Measurements from ENCODE around the gene SUCLG2. TPM values are rescaled to one million over a fixed set of nuclear protein-coding genes. Genes with fewer than 3 reads are reported as not detected.

The SUCLG2 gene
- total RNA-seq, 2 donors from 2014 or later = 42.0 to 50.4 TPM

DNA sequence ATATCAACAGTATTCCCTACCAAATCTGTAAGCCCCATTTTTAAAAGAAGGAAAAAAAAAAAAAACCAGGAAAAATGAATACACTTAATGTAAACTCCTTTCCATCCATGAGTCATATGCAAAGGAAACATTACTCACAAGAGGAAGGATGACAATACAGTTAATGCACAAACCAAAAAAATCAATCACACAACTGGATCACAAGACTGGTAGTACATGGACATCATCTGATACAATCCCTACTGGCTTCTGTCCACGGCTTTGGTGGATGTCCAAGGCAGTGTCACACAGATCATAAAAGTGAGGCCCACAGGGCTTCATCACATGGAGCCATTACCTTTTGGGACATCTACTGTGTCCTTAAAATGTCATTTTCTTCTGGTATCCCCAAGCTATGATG lies 44.0 kb downstream of the SUCLG2 start:
- Histone ChIP-seq H3K27me3 (no peaks in the 10 kb centered on the region), H3K27ac (no peak overlapping the region), H3K4me3 (no peak overlapping the region), H3K9me3 (no peaks in the 10 kb centered on the region), H3K36me3 (replicated peaks in 1 of 2; ENCODE audit: insufficient read depth in 1 of 2, low read depth in 2 of 2) (peaks cover 3 to 11% of the 10 kb centered on the region in 2 donors), H3K4me1 (no peaks in the 10 kb centered on the region)
- ATAC-seq = no peak
- TF ChIP-seq POLR2A (IDR thresholded peaks at IDR 0.05) (no peak), CTCF (IDR thresholded peaks at IDR 0.05) (no peak)
- no peak for DNase-seq
- 86 to 100% methylated on average over 1 of the region's 1 CpG for WGBS, 2 donors
- intact Hi-C loops (cut with DNase I) = no loop called here

- intact Hi-C loops (cut with DNase I) = no loop called here
- TF ChIP-seq CTCF (IDR thresholded peaks at IDR 0.05) = no peak
- TF ChIP-seq POLR2A (IDR thresholded peaks at IDR 0.05) = no peak
- H3K4me1 ChIP-seq = no peaks in the 10 kb centered on the region
- H3K9me3 ChIP-seq = no peaks in the 10 kb centered on the region
- no peak for DNase-seq
- H3K36me3 ChIP-seq (replicated peaks in 1 of 2; ENCODE audit: insufficient read depth in 1 of 2, low read depth in 2 of 2) = peaks cover 3 to 11% of the 10 kb centered on the region in 2 donors
- no peak overlapping the region for H3K27ac ChIP-seq
- no peak overlapping the region for H3K4me3 ChIP-seq
- no peak for ATAC-seq
- no peaks in the 10 kb centered on the region for H3K27me3 ChIP-seq
Measured at GRCh38 chr3:67609709-67610108, 44.7 kb downstream of the SUCLG2 start.

DNA sequence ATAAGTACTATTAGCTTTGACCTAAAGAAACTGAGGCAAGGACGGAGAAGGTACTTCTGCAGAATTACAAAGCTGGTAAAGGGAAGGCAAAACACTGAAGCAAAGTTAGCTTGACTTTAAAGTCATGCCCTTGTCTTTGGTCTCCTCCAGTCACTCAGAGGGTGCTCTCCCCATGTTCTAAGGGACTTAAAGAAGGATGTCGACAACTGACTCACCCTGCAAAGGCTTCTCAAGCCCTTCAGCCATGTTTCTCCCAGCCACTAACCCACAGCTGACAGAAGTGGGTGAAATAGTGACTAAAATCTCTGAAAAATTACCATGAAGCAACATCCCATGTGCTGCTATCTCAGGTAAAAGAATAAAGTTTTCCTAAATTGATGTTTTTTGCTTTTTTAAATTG lies 46.4 kb downstream of the SUCLG2 start:
- Histone ChIP-seq H3K27me3 (no peaks in the 10 kb centered on the region), H3K9me3 (no peaks in the 10 kb centered on the region), H3K36me3 (replicated peaks in 1 of 2; ENCODE audit: insufficient read depth in 1 of 2, low read depth in 2 of 2) (peaks cover 3 to 11% of the 10 kb centered on the region in 2 donors), H3K27ac (no peak overlapping the region), H3K4me1 (peaks cover 12% of the 10 kb centered on the region), H3K4me3 (no peak overlapping the region)
- intact Hi-C loops (cut with DNase I) = no loop called here
- TF ChIP-seq POLR2A (IDR thresholded peaks at IDR 0.05) (no peak), CTCF (IDR thresholded peaks at IDR 0.05) (no peak)
- 97 to 100% methylated on average over 2 of the region's 2 CpGs for WGBS, 2 donors
- ATAC-seq (no peak), DNase-seq (no peak)

DNA sequence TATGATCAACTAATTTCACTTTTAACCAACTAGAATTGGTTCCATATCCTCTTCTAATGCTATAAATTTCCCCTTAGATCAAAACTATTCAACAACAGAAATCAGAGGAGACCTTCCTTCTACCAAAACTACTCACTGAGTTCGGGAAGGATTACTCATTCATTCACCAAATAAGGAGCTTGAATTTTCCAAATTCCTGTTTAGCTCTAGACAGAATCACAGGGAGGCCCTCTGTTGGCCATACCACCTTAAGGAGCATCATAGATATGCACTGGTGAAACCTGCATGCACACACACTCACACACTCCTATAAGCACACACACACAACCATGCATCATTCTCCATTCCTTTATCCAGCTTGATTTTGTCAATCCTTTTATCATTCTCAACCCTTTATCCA lies 49.0 kb downstream of the SUCLG2 start:
- DNase-seq (no peak), ATAC-seq (no peak)
- WGBS, 2 donors = 65 to 86% methylated on average over 1 of the region's 1 CpG
- Histone ChIP-seq H3K27ac (no peak overlapping the region), H3K4me3 (no peak overlapping the region), H3K4me1 (peaks cover 12% of the 10 kb centered on the region), H3K9me3 (no peaks in the 10 kb centered on the region), H3K27me3 (no peaks in the 10 kb centered on the region), H3K36me3 (replicated peaks in 1 of 2; ENCODE audit: insufficient read depth in 1 of 2, low read depth in 2 of 2) (peaks cover 3 to 11% of the 10 kb centered on the region in 2 donors)
- TF ChIP-seq CTCF (IDR thresholded peaks at IDR 0.05) = no peak
- no peak for TF ChIP-seq POLR2A (IDR thresholded peaks at IDR 0.05)
- intact Hi-C loops (cut with DNase I) = no loop called here

DNA sequence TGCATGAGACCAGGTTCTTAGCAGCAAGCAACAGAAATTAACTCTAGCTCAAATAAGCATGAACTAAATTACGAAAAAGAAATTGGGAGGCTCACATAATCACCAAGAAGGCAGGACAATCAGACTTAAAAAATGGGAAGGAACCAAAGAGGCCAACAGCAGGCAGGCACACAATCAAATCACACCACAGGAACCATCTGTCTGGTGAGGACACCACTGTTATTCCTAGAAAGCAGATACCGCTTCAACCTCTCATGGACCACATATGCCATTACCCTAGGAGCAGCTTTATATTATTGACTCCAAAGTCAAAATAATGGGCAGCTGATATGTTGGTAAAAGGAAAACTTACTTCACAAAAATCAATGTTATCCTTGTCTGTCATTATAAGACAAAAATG lies 51.6 kb downstream of the SUCLG2 start:
- intact Hi-C loops (cut with DNase I) = no loop called here
- ATAC-seq (no peak), DNase-seq (no peak)
- Histone ChIP-seq H3K9me3 (no peaks in the 10 kb centered on the region), H3K27ac (no peak overlapping the region), H3K27me3 (no peaks in the 10 kb centered on the region), H3K36me3 (replicated peaks in 1 of 2; ENCODE audit: insufficient read depth in 1 of 2, low read depth in 2 of 2) (peaks cover under 1 to 4% of the 10 kb centered on the region in 2 donors), H3K4me1 (peaks cover 12% of the 10 kb centered on the region), H3K4me3 (no peak overlapping the region)
- WGBS, 2 donors = 77 to 92% methylated on average over 2 of the region's 2 CpGs
- TF ChIP-seq POLR2A (IDR thresholded peaks at IDR 0.05) (no peak), CTCF (IDR thresholded peaks at IDR 0.05) (no peak)

Data from body of pancreas (tissue), 4 donors.